NCI-H345 treated with DMSO at 0.1 percent for 48 hours (cell line): ENCODE data around the gene LENG8.
"Not testable (repeated sequence)": the region's sequence is repeated elsewhere in the genome, so short reads cannot be mapped to it uniquely, and the experiment has no call there.

Experiments
- DNase-seq: peaks from one replicate; lab custom pipeline; 2025; ENCODE audit not compliant: unreplicated experiment; lab: John Stamatoyannopoulos, UW

LENG8 gene

GRCh38 chr19:54460230-54461005 is 11.4 kb downstream of the LENG8 start:
- no peak for DNase-seq

GRCh38 chr19:54461210-54461609 is 12.2 kb downstream of the LENG8 start:
- no peak for DNase-seq

DNA sequence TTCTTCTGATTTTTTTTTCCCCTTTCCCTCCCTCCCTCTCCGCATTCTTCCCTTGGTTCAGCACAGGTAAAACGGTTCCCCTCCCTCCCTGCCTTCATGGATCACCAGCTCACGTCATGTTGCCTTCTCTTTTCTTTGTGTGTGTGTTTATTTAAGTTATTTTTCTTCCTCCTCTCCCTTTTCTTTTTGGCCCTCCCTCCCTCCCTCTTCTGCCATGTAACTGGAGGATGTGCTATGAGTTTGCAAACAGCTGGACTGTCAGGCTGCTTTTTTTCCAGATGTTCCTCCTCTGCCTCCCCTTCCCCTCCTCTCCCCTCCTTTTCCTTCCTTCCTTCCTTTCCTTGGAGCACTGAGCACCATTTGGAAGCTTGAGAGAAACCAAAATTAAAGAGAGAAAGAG is 12.6 kb downstream of the LENG8 start:
- DNase-seq = no peak

DNA sequence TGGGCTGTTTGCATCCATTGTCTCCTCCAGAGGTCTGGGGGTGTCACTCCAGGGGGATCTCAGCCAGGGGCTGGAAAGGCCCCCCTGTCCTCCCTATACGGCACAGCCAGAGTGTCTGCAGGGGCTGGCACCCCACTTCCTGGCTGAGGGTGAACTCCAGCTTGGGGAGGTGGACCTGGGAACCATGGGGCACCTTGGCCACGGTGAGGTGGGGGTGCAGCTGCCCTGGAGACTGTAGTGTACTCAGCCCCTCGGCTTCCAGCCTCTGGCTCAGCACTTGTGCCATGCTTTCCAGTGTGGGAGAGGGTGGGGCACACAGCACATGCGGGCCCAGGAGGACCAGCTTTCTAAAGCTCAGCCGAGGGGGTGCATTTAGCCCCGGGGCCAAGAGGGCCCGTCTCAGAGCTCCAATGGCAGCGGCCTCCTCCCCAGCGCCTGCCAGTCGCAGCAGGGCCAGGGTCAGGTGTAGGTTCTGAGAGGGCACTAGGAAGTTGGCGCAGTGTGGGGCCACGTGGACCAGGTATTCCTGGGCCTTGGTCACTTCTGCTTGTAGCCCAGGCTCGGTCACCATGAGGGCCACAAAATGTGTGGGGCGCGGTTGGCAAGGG is 13.2 kb downstream of the LENG8 start:
- DNase-seq = no peak

DNA sequence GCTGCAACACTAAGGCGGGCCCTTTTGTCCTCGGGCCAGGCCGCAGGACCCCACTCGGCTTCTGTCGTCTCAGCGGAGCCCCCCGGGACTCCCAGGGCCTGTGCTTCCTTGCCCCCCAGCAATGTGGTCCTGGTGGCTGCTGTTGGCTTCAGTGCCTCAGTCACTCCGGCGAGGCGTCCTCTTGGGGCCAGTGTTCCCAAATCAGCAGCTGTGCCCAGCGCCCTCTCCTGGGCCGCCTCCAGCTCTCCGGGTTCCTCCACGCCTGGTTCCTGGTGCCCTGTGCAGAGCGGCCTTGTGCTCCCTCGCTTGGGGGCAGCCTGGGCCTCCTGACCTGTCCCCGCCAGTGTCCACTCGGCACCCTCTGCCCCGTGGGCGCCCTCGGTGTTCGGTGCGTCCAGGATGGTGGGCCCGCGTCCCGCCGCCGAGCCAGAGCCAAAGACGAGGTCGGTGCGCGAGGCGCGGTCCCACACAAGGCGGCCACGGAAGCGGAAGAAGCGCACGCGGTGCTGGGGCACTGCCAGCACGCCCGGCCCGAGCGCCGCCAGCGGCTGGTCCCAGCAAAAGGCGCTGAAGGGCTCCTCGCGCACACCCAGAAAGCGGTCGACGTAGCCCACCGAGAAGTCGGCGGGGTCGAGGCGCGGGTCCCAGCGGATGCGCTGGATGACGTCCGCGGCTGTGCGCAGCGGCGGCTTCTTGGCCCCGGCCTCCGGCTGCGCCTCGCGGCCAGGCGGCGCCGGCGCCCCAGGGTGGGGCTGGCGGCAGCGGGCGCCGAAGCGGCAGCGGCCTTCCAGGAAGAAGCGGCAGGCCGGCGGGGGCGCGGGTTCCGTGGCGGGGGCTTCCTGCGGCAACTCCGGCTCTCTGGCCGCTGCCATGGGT is 13.9 kb downstream of the LENG8 start:
- DNase-seq = no peak

DNA sequence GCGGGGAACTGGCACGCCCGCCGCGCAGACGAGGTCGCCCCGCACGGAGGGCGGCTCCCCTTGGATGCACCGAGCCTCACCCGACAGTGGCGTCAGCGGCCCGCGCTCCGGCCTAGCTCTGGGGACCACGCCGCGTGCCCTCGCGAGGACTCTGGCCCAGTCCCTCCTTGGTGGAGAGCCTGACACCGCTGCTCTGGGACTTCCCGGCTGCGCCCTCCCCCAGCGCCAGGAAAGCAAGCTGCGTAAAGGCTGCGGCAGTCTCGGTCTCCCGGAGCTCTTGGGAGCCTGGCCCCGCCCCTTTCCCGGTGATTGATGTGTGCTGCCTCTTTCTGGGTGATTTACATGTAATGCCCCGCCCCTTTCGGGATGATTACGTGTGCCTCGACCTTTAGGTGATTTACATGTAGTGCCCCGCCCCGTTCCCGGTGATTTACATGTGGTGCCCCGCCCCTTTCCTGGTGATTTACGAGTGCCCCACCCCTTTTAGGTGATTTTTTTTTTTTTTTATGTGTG is 14.6 kb downstream of the LENG8 start, which contains the start of gene LENG9:
LENG9 (minus strand) TSS at position 248 of the 513 bp plus-strand sequence. CDS start 252 bp downstream, outside the sequence.
- no peak for DNase-seq

DNA sequence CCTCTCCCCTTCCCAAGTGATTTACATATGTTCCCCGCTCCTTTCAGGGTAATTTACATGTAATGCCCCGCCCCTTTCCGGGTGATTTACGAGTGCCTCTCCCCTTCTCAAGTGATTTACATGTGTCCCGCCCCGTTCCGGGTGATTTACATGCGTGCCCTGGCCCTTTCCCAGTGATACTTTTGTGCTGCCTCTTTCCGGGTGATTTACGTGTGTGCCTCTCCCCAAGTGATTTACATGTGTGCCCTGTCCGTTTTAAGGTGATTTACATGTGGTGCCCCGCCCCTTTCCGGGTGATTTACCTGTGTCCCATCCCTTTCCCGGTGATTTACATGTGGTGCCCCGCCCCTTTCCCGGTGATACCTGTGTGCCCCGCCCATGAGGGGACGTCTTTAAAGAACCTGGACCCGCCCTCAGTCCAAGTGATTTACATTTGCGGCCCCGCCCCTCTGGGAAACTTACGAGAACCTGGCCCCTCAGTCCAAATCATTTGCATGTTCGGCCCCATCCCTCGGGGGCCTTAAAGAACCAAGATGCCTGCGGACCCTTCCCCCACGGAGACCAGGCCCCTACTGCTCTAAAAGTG is 15.1 kb downstream of the LENG8 start:
- peak; percentile 38 for DNase-seq

DNA sequence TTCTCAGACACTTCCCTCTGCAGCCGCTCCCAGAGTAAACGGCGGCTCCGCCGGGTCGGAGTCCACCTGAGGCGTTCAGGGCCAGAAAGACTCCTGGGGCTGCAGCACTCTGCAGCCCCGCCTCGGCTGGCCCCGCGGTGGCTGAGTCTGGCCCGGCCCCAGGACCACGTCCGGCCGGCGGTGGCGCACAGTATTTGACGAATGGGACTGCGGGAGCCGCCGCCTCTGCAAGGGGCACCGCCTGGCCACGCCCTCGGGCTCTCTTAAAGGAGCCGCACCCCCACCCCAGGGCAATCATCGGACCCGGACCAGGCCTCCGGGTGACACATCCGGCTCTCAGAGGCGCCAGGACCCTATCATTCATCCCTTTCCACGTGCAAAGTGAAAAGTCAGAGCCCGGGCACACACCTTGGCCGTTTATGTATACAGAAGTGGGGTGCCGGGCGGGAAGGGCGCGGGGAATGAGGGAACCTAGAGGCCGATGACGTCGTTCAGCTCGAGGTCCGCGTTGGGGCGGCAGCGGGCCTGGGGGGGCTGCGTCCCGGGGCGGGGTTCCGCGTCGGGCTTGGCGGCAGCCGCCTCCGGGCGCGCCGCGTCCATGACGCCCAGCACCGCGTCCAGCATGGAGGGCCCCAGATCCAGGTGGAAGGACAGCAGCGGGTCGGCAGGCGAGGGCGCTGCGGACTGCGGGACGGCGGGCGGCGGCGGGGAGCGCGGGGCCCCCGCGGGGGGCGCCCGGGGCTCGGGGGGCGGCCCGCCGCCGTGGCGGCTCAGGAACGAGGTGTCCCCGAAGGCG is 15.8 kb downstream of the LENG8 start:
- DNase-seq = no peak

GRCh38 chr19:54465426-54466109 is 16.6 kb downstream of the LENG8 start:
- DNase-seq = no peak

DNA sequence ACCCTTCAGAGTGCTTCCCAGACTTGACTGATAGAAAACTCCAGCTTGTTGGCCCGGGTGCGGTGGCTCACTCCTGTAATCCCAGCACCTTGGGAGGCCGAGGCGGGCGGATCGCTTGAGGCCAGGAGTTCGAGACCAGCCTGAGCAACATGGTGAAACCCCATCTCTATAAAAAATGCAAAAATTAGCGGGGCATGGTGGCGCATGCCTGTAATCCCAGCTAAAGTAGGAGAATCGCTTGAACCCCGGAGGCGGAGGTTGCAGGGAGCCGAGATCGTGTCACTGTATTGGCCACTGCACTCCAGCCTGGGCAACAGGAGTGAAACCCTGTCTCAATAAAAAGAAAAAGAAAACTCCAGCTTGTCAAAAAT is 17.1 kb downstream of the LENG8 start:
- DNase-seq = not testable (repeated sequence)

- DNase-seq = no peak
These were observed 20.5 kb downstream of the LENG8 start for GRCh38 chr19:54469496-54469934.

GRCh38 chr19:54470276-54470887 is 21.4 kb downstream of the LENG8 start:
- no peak for DNase-seq

- no peak for DNase-seq
These were observed 22.2 kb downstream of the LENG8 start for GRCh38 chr19:54470991-54471782.

- DNase-seq = no peak
These were observed 24.3 kb downstream of the LENG8 start, which contains the start of gene CDC42EP5 for GRCh38 chr19:54473071-54473891. CDC42EP5 (minus strand) TSS chr19:54473296; CDS start chr19:54465547, 7,749 bp downstream.

- DNase-seq = no peak
These were observed 24.9 kb downstream of the LENG8 start for GRCh38 chr19:54473892-54474372.

DNA sequence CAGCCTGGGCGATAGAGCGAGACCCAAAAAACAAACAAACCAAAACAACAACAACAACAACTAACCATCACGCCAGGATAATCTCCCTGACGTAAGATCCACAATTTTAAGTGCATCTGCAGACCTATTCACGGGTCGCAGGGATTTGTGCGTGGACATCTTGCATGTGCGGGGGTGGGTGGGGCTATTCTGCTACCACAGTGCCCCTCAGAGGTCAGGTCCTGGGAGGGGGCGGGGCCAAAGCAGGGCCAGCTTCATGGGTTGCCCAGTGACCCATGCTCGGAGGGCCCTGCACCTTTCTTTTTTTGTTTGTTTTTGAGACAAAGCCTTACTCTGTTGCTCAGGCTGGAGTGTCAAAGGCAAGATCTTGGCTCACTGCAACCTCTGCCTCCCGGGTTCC is 26.7 kb downstream of the LENG8 start:
- DNase-seq = no peak

DNA sequence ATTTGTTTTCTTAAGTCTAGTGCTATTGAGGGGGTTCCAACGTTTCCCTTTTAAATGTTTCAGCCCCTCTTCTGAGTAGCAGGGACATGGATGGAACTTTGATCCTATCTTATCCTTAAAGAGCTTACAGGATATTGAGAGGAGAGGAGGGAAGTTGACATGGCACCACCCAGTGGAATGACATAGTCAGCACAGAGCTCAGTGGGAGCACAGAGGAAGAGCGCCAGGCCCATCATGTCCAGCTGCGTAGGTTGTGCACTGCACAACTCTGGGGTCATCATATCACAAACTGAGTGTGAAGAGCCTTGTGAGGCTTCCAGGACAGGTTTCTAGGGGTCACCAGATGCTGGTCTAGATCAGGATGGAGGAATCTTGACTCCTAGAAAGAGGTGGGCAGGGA is 28.7 kb downstream of the LENG8 start:
- no peak for DNase-seq
